ENCODE results near the gene IRF7. TPM values are rescaled to one million over a fixed set of nuclear protein-coding genes. Genes with fewer than 3 reads are reported as not detected.

The IRF7 gene
- total and polyA plus RNA-seq, 12 donors = 4.5 to 48.4 (median 11.4) TPM

DNA sequence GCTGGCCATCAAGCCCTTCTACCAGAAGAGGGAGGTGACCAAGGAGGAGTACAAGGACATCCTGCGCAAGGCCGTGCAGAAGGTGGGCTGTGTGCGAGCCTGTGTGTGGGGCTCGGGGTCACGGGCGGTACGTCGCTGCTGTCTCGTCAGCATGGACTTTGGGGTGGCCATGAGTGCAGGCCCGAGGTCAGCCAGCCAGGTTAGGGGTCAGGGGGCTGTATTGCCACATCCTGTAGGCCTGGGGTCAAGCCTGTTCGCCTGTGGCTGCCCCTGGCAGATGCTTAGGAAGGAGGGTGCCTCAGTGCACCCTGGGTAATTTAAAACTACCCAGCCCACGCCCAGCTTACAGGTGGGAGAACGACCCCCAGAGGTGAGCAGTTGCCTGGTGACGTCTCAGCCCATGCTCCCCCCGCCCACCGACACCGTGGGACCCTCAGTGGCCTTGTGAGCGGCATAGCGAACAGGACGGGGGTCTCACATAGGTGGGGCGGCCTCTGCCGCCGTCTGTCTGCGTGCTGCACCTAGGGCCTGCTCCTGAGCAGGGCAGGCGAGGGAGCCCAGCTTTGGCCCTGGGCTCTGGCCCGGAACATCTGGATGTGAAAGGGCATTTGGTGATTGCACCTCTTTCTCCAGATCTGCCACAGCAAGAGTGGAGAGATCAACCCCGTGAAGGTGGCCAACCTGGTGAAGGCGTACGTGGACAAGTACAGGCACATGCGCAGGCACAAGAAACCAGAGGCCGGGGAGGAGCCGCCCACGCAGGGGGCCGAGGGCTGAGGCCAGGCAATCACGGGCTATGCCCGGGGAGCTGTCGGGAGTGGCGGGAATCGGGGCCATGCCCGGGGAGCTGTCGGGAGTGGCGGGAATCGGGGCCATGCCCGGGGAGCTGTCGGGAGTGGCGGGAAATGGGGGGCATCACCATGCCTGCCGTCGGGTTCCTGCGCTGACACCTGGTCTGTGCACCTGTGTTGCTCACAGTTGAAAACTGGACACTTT, 4.5 kb downstream of the IRF7 start:
- Histone ChIP-seq H3K4me1 (peaks cover 13 to 49% (median 31%) of the 10 kb centered on the region in 9 donors), H3K9me3 (no peaks in the 10 kb centered on the region), H3K36me3 (peaks cover 0 to 88% (median 60%) of the 10 kb centered on the region in 9 donors), H3K4me3 (no peak overlapping the region), H3K27me3 (no peaks in the 10 kb centered on the region), H3K27ac (no peak overlapping the region)
- ATAC-seq = no peak
- TF ChIP-seq, protein P1, sequence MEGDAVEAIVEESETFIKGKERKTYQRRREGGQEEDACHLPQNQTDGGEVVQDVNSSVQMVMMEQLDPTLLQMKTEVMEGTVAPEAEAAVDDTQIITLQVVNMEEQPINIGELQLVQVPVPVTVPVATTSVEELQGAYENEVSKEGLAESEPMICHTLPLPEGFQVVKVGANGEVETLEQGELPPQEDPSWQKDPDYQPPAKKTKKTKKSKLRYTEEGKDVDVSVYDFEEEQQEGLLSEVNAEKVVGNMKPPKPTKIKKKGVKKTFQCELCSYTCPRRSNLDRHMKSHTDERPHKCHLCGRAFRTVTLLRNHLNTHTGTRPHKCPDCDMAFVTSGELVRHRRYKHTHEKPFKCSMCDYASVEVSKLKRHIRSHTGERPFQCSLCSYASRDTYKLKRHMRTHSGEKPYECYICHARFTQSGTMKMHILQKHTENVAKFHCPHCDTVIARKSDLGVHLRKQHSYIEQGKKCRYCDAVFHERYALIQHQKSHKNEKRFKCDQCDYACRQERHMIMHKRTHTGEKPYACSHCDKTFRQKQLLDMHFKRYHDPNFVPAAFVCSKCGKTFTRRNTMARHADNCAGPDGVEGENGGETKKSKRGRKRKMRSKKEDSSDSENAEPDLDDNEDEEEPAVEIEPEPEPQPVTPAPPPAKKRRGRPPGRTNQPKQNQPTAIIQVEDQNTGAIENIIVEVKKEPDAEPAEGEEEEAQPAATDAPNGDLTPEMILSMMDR (IDR thresholded peaks at IDR 0.05) = no peak
- no peak for DNase-seq
- intact Hi-C loops (cut with DNase I) = loop anchor here in 1 of 10 donors (5.0 kb wide), 1 partner anchor 34 kb away; the partner anchor contains the start of gene PHRF1
- WGBS, 2 donors = 86 to 93% methylated on average over 45 to 49 of the region's 49 CpGs

- Histone ChIP-seq H3K4me1 (peaks cover 13 to 50% (median 30%) of the 10 kb centered on the region in 9 donors), H3K27me3 (no peaks in the 10 kb centered on the region), H3K4me3 (no peak overlapping the region), H3K27ac (no peak overlapping the region), H3K36me3 (peaks cover 0 to 98% (median 68%) of the 10 kb centered on the region in 9 donors), H3K9me3 (no peaks in the 10 kb centered on the region)
- 95 to 97% methylated on average over 18 of the region's 18 CpGs for WGBS, 2 donors
- ATAC-seq = no peak
- DNase-seq = no peak
- intact Hi-C loops (cut with DNase I) = loop anchor here in 1 of 10 donors (5.0 kb wide), 1 partner anchor 33 kb away; the partner anchor contains the start of gene PHRF1
- TF ChIP-seq, protein P1 (IDR thresholded peaks at IDR 0.05) = no peak
These were observed 5.5 kb downstream of the IRF7 start for GRCh38 chr11:610146-610801.

DNA sequence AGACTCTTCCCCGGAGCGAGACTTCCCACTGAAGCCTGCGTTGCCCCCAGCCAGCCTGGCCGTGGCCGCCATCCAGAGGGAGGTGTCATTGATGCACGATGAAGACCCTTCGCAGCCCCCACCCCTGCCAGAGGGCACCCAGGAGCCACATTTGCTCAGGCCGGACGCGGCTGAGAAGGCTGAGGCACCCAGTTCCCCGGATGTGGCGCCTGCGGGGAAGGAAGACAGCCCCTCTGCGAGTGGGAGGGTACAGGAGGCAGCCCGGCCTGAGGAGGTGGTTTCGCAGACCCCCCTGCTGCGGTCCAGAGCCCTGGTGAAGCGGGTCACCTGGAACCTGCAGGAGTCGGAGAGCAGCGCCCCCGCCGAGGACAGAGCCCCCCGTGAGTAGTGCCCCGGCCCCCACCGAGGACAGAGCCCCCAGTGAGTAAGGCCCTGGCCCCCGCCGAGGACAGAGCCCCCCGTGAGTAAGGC, 6.4 kb downstream of the IRF7 start:
- WGBS, 2 donors = 93 to 97% methylated on average over 28 of the region's 28 CpGs

More for the DNA sequence above, 6.4 kb downstream of the IRF7 start:
- Histone ChIP-seq H3K27ac (peak overlapping the region in 2 of 10 donors; percentile 34 to 65), H3K4me3 (no peak overlapping the region), H3K36me3 (peaks cover 0 to 100% (median 74%) of the 10 kb centered on the region in 9 donors), H3K9me3 (no peaks in the 10 kb centered on the region), H3K27me3 (no peaks in the 10 kb centered on the region), H3K4me1 (peaks cover 6 to 41% (median 21%) of the 10 kb centered on the region in 9 donors)
- TF ChIP-seq, protein P1 (IDR thresholded peaks at IDR 0.05) = no peak
- no peak for DNase-seq
- intact Hi-C loops (cut with DNase I) = no loop called here
- ATAC-seq = no peak
